IMR-90 (cell line): ENCODE data around the gene GADD45A. TPM values are rescaled to one million over a fixed set of nuclear protein-coding genes. Genes with fewer than 3 reads are reported as not detected.

Experiments
- ATAC-seq: fragments of 200-7000 bp; cut with Tn5 transposase; 2 replicates; pipeline ENCODE4 v1.9.1; 2020; ENCODE audit warnings: low read depth, mild to moderate bottlenecking, moderate library complexity
- BruUV-seq: library from RNA; stranded (reverse); fragments of 400-500 nt; replicated peaks from 2 replicates; lab custom pipeline; 2021; lab: Mats Ljungman, UMichigan
- CTCF ChIA-PET: fragments of 300-600 bp; formaldehyde crosslinking; extraction: SDS; loops from one replicate; lab custom pipeline; 2021; ENCODE audit warnings: antibody characterized with exemption; lab: Yijun Ruan, JAX
- POLR2A ChIA-PET: fragments of 300-600 bp; sonication (Branson Sonifier 250); formaldehyde crosslinking; loops from one replicate; lab custom pipeline; 2022; ENCODE audit warnings: antibody characterized with exemption; ENCODE audit not compliant: unreplicated experiment; lab: Charles Lee
- DNase-seq: peaks from one replicate; pipeline ENCODE4 v3.0.0; 2013
- H2AFZ ChIP-seq: replicated peaks from 2 replicates; pipeline ENCODE3; 2013; ENCODE audit warnings: low read length, mild to moderate bottlenecking; ENCODE audit not compliant: poor library complexity
- H2AK5ac ChIP-seq: 2 replicates; pipeline ENCODE4 v1.6.1; 2013; ENCODE audit warnings: low read depth, low read length, inconsistent platforms
- H2AK9ac ChIP-seq: replicated peaks from 2 replicates; pipeline ENCODE3; 2013; ENCODE audit warnings: mild to moderate bottlenecking, low read depth, low read length, moderate library complexity; ENCODE audit not compliant: poor library complexity
- H2BK120ac ChIP-seq: 2 replicates; pipeline ENCODE4 v1.6.1; 2013; ENCODE audit warnings: low read depth, low read length, inconsistent platforms
- H2BK15ac ChIP-seq: 3 replicates; pipeline ENCODE4 v1.6.1; 2013; ENCODE audit warnings: low read depth, low read length, inconsistent platforms
- H2BK20ac ChIP-seq: 2 replicates; pipeline ENCODE4 v1.6.1; 2013; ENCODE audit warnings: low read depth, mild to moderate bottlenecking, inconsistent platforms, low read length, moderate library complexity
- H2BK5ac ChIP-seq: 2 replicates; pipeline ENCODE4 v1.6.1; 2013; ENCODE audit warnings: mild to moderate bottlenecking, low read depth, low read length, inconsistent platforms; ENCODE audit not compliant: poor library complexity, severe bottlenecking
- H3K14ac ChIP-seq: replicated peaks from 2 replicates; pipeline ENCODE4 v1.6.1; 2013; ENCODE audit warnings: low read depth, low read length, inconsistent platforms
- H3K18ac ChIP-seq: 2 replicates; pipeline ENCODE4 v1.6.1; 2013; ENCODE audit warnings: low read depth, low read length, control low read depth
- H3K23ac ChIP-seq: 2 replicates; pipeline ENCODE4 v1.6.1; 2013; ENCODE audit warnings: low read depth, low read length, inconsistent platforms
- H3K27ac ChIP-seq: 2 replicates; pipeline ENCODE4 v1.5.1; 2013; ENCODE audit warnings: mild to moderate bottlenecking, control low read depth, low read length; ENCODE audit not compliant: insufficient read depth
- H3K27me3 ChIP-seq: 2 replicates; pipeline ENCODE4 v1.6.1; 2013; ENCODE audit warnings: low read length; ENCODE audit not compliant: control insufficient read depth, insufficient read depth
- H3K36me3 ChIP-seq: 2 replicates; pipeline ENCODE4 v1.6.1; 2013; ENCODE audit warnings: low read length, mixed read lengths; ENCODE audit not compliant: control insufficient read depth, insufficient read depth
- H3K4ac ChIP-seq: 2 replicates; pipeline ENCODE4 v1.6.1; 2013; ENCODE audit warnings: low read depth, low read length, inconsistent platforms
- H3K4me1 ChIP-seq: 2 replicates; pipeline ENCODE4 v1.6.1; 2013; ENCODE audit warnings: low read length, mixed read lengths; ENCODE audit not compliant: control insufficient read depth, insufficient read depth
- H3K4me2 ChIP-seq: 2 replicates; pipeline ENCODE4 v1.6.1; 2013; ENCODE audit warnings: low read depth, mild to moderate bottlenecking, control low read depth, low read length, moderate library complexity
- H3K4me3 ChIP-seq: 2 replicates; pipeline ENCODE4 v1.5.1; 2013; ENCODE audit warnings: low read depth, mild to moderate bottlenecking, control low read depth, low read length, moderate library complexity; ENCODE audit not compliant: insufficient read depth
- H3K56ac ChIP-seq: 2 replicates; pipeline ENCODE4 v1.6.1; 2013; ENCODE audit warnings: low read length, inconsistent platforms; ENCODE audit not compliant: insufficient read depth; ENCODE audit errors: extremely low read depth
- H3K79me1 ChIP-seq, 2 experiments: 2 replicates each; pipeline ENCODE4 v1.6.1; 2013; ENCODE audit warnings: low read length in 2 of 2, inconsistent platforms in 1 of 2, low read depth in 1 of 2
- H3K9ac ChIP-seq: 2 replicates; pipeline ENCODE4 v1.6.1; 2013; ENCODE audit warnings: low read depth, low read length, control low read depth
- H3K9me1 ChIP-seq: 2 replicates; pipeline ENCODE4 v1.6.1; 2013; ENCODE audit warnings: low read length, inconsistent platforms; ENCODE audit not compliant: insufficient read depth
- H3K9me3 ChIP-seq: 2 replicates; pipeline ENCODE4 v1.6.1; 2013; ENCODE audit warnings: low read length; ENCODE audit not compliant: control insufficient read depth, insufficient read depth
- H4K20me1 ChIP-seq: 2 replicates; pipeline ENCODE4 v1.6.1; 2013; ENCODE audit warnings: low read length, inconsistent platforms; ENCODE audit not compliant: insufficient read depth
- H4K5ac ChIP-seq: 2 replicates; pipeline ENCODE4 v1.6.1; 2013; ENCODE audit warnings: mild to moderate bottlenecking, low read depth, low read length, control low read depth
- H4K8ac ChIP-seq, 2 experiments: 2 replicates each; pipeline ENCODE4 v1.6.1; 2013; ENCODE audit warnings: low read depth in 2 of 2, low read length in 2 of 2, control low read depth in 1 of 2, inconsistent platforms in 1 of 2
- H4K91ac ChIP-seq: 2 replicates; pipeline ENCODE4 v1.6.1; 2013; ENCODE audit warnings: low read depth, low read length, inconsistent platforms; ENCODE audit not compliant: insufficient read depth
- CEBPB ChIP-seq: IDR thresholded peaks from 2 replicates; pipeline ENCODE4 v1.6.1; 2012; ENCODE audit warnings: low read depth, low read length, improper control_type of control experiment
- ELK1 ChIP-seq: fragments of 150-350 bp; IDR thresholded peaks from 2 replicates; pipeline ENCODE4 v1.6.1; 2016; ENCODE audit warnings: low read depth, mild to moderate bottlenecking, low read length, moderate library complexity, borderline replicate concordance
- WGBS, 2 experiments: methylation state at CpG; one replicate each; pipeline versions ENCODE4 v1.1.5 to v1.1.7; 2013; ENCODE audit warnings: missing lambda C conversion rate in 2 of 2; ENCODE audit not compliant: insufficient read length in 1 of 2; ENCODE audit errors: extremely low coverage in 2 of 2; 5-methylcytosine and 5-hydroxymethylcytosine counted together
- dilution Hi-C: fragments of 300-500 bp; cut with HindIII; formaldehyde crosslinking; loops from one replicate; pipeline ENCODE4 v1.14.3; 2018; ENCODE audit warnings: low sequenced_read_pairs; ENCODE audit not compliant: unreplicated experiment
- in situ Hi-C: fragments of 300-500 bp; cut with MboI; formaldehyde crosslinking; loops from 3 replicates; pipeline ENCODE4 v1.14.3; 2019; ENCODE audit warnings: low sequenced_read_pairs, inconsistent platforms, mixed read lengths
- intact Hi-C: fragments of 100-400 bp; cut with micrococcal nuclease; formaldehyde crosslinking; loops from 2 replicates; pipeline ENCODE4 v1.10.0; 2022
- polyA plus RNA-seq, 3 experiments: library from polyadenylated mRNA; depleted of rRNA; stranded (reverse); fragments of >200 nt; gene quantifications; 2 replicates each; pipeline ENCODE4 v1.2.3, GENCODE V29; 2012; ENCODE audit warnings: low replicate concordance in 1 of 3
- total RNA-seq: library from RNA; depleted of rRNA; stranded (reverse); fragments of >200 nt; gene quantifications from 2 replicates; pipeline ENCODE4 v1.2.3, GENCODE V29; 2012

The GADD45A gene
- total and polyA plus RNA-seq, 2 of the 4 experiments (the other 2 are of a cell fraction), result 10.9 to 114 TPM

- TF ChIP-seq ELK1 (no peak), CEBPB (peak; percentile 75)
- in situ Hi-C loops, result no loop called here
- Histone ChIP-seq H2BK20ac (no peak overlapping the region), H3K9me1 (peaks cover 27% of the 10 kb centered on the region), H3K23ac (0 out of 2 replicates have a peak overlapping the region, but pooled peaks have one; percentile 38), H3K4ac (peak overlapping the region; percentile 8; the same call in 1 of the 2 replicates), H3K79me1 (peaks cover 37 to 79% of the 10 kb centered on the region in 2 experiments), H4K5ac (no peak overlapping the region), H2AK5ac (no peak overlapping the region), H3K14ac (peak overlapping the region; percentile 31), H3K9ac (no peak overlapping the region), H2AK9ac (peak overlapping the region; percentile 63), H3K4me1 (peaks cover 19% of the 10 kb centered on the region), H4K91ac (no peak overlapping the region), H4K8ac (no peak overlapping the region), H3K36me3 (no peaks in the 10 kb centered on the region), H2BK120ac (no peak overlapping the region), H3K4me2 (no peak overlapping the region), H2BK5ac (peak overlapping the region; percentile 25), H2BK15ac (0 out of 3 replicates have a peak overlapping the region, but pooled peaks have one; percentile 2), H3K4me3 (no peak overlapping the region), H2AFZ (no peak overlapping the region), H3K27ac (no peak overlapping the region), H3K18ac (no peak overlapping the region), H3K9me3 (no peaks in the 10 kb centered on the region), H3K27me3 (no peaks in the 10 kb centered on the region), H3K56ac (no peak overlapping the region), H4K20me1 (peaks cover 21% of the 10 kb centered on the region; the same call in 1 of the 2 replicates)
- dilution Hi-C loops, result no loop called here
- DNase-seq (peak; percentile 42), ATAC-seq (no peak; the same call in 1 of the 2 replicates)
- CTCF ChIA-PET, result no interaction called here
- 75% methylated on average over 4 of the region's 4 CpGs; no CpG with 5 or more reads in 1 of the 2 experiments for WGBS, 2 experiments
- BruUV-seq, result no TSS peak
- intact Hi-C loops, result no loop called here
- POLR2A ChIA-PET, result no interaction called here
Measured at GRCh38 chr1:67722292-67722944, 37.4 kb downstream of the GADD45A start.
